Activated CD8-positive, alpha-beta memory T cell treated with anti-CD3 and anti-CD28 coated beads, Interleukin-2, amount 50 U/mL, for 1 hour (primary cell): ENCODE results near the gene SORCS1.
"Not testable (repeated sequence)": the region's sequence is repeated elsewhere in the genome, so short reads cannot be mapped to it uniquely, and the experiment has no call there.

Experiments used
- DNase-seq: peaks from one replicate; pipeline ENCODE4 v3.0.0-alpha.2; 2020; ENCODE audit errors: extremely low read depth

The SORCS1 gene

DNA sequence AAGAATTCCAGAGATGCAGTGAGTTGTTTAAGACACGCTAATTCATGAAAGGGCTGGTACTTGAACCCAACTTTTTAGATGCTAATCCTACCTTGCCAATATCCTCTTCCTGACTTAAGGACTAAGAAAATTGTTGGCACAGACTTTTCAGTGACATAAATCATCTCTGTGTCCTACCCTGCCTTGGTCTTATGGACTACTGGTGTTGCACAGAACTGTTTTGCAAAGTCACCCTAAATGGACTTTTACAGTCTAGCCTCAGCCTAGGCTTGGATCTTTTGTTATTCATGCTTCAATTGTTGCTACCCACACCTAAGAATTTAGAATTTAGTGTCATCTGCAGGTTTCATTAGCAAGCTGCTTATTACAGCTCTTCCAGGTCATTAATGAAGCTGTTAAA, 112.7 kb downstream of the SORCS1 start:
- DNase-seq = no peak

DNA sequence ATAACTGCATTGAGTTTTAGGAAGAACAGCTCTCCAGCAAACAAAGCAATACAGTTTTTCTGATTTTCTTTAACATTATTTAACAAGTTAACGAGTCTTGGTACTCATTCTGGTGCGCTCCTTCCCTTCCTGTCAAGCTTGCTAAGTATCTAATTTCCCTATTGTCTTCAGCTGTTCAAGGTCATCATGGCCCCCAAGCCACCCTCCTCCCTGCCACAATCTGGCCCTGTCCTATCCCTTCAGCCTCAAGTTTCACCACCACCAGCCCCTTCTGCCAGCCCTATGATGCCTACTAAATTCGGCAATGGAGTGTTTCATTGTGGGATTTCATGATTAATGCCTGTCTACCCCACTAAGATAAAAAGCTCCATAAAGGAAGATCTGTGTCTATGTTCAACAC, 121.0 kb downstream of the SORCS1 start:
- DNase-seq = no peak

DNA sequence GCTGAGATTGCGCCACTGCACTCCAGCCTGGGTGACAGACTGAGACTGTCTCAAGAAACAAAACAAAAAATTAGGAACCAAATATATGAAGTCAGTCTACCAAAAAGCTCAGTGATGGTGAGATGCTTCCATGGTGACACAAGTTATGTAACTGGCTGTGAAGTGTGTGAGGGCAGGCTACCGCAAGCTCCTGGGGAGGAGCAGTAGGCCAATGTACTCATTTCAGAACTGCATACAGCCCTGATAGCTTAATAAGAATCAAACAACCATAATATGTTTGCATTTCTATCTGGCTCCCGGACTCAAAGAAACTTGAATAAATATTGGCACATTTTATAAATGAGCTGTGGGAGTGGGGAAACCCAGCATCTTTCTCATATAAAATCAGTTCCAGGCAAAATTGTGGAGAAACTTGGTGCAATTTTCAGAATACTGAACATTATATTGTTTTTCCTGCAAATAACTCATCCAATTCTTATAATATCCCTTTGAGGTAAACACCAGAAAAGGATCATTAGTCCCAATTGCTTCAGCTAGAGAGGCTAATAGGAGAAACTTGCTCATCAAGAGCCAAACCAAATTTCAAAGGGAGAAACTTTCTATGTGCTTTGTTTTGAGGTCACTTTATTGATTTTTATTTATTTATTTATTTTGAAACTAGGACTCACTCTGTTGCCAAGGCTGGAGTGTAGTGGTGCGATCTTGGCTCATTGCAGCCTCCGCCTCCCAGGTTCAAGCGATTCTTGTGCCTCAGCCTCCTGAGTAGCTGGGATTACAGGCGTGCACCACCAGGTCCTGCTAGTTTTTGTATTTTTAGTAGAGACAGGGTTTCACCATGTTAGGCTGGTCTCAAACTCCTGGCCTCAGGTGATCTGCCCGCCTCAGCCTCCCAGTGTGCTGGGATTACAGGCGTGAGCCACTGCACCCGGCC, 127.0 kb downstream of the SORCS1 start:
- DNase-seq = no peak

DNA sequence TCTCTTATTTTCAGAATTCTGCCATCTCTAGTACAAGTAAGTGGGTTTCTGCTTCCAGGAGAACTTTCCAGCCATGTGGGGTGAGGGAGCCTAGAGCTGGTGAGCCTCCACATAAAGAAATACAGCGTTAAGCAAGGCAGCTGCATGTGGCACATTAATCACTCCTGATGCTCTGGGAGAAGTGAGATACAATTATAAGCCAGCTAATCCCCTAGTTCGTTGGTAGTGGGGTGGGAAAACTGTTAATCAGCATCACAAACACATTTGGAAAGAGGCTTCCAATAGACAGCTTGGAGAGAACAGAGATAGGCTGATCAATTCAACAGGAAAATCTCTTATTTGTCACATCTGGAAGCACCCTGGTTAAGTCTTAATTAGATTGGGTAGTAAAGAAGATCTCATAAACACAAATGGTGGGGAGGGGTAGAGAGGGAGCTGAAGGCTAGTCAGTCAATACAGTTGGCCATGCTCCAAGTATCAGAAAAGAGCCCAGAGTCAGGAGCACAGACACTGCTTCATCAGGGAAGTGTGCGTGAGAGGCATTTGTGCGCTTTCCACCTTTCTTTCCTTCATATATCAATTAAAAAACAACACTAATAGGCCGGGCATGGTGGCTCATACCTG, 130.6 kb downstream of the SORCS1 start:
- no peak for DNase-seq

DNA sequence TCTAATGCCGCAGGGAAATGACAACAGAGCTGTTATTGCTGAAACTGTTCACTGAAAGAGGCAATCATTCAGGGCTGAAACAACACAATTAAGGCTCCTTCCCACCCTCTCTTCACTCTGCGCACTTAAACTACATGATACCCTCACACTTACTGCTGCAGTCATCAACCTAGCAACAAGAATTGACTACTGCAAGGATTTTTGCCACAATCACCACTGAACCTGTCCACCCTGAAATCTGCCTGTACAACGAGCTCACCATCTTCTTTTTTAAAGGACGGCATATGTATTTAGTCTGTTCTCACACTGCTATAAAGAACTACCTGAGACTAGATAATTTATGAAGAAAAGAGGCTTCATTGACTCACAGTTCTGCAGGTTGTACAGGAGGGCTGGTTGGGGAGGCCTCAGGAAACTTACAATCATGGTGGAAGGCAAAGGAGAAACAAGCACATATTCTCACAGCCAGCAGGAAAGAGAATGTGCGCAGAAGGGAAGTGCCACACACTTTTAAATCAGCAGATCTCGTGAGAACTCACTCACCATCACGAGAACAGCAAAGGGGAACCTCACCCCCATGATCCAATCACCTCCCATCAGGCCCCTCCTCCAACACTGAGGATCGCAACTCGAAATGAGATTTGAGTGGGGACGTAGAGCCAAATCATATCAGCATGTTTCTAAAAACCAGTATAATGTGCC, 131.7 kb downstream of the SORCS1 start:
- DNase-seq = no peak

DNA sequence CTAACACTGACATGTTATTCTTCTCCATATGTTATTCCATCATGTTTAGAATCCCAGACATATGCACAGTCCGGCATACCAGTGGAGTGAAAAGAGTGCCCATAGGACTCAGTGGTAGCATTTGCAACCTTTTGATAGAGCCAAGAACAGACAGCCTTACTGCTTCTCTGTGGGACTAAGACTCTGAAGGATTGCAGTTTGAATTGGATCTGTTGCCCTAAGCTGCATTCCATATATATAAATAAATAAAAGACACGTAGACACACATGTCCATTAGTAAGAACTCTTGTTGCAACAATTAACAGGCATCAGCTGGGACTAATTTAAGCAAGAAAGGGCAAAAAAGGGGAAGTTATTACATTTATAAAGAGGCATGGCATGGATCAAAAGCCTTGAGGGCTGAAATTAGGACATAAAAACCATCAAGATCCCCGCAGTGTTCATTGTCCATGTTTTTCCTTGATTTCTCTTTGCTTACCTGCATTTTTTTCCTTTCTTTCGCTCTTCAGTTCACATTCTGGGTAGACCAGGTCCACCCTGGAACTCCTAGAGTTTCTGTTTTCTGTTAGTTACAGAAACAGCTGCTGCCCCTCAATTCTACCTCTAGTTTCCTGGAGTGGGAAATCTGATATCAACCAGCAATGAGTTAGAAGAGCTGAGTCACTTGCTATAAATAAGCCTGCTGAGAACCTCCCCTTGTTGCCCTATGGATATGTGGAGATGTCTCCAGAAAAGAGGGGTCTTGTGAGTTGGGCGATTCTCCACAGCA, 132.4 kb downstream of the SORCS1 start:
- DNase-seq = no peak

DNA sequence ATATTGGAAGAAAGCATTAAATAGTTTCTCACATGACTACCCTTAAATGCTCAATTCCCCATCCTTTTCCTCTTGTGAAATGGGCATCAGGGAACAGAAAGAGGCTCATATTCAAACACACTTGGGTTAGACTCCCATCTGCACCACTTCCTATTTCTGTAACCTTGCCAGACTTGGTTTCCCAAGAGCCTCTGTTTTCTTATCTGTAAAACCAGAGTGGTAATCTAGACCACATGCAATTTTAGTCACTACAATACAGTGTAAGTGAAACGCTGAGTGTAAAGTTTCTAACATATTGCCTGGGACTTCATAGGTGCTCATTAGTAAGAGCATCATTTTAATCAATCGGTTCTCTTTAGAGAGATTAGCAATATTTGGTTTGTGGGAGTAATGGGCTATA, 136.3 kb downstream of the SORCS1 start:
- DNase-seq = no peak

DNA sequence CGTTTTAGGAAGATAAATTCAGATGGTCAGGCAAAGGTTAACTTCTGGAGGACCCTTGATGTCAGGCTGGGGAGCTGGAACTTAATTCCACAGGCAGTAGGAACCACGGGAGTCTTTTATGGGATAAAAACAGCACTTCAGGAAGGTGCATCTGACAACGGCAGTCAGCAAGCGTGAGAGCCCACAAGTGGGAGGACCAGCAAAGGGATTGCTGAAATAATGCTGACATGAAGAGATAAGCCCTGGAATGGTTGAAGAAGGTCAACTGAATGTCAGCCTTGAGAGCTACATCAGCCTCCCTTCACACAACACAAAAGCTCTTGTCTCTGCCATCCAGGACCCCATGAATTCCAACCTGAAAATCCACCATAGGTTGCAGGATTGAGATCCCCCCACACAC, 138.8 kb downstream of the SORCS1 start:
- no peak for DNase-seq

DNA sequence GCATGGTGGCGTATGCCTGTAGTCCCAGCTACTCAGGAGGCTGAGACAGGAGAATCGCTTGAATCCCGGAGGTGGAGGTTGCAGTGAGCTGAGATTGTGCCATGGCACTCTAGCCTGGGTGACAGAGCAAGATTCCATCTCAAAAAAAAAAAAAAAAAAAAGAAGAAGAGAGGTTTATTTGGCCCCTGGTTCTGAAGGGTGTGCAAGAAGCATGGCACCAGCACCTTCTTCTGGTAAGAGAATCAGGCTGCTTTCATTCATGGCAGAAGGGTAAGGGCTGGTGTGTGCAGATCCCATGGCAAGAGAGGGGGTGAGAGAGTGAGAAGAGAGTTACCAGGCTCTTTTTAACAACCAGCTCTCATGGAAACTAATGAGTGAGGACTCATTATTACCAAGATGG, 140.5 kb downstream of the SORCS1 start:
- not testable (repeated sequence) for DNase-seq

DNA sequence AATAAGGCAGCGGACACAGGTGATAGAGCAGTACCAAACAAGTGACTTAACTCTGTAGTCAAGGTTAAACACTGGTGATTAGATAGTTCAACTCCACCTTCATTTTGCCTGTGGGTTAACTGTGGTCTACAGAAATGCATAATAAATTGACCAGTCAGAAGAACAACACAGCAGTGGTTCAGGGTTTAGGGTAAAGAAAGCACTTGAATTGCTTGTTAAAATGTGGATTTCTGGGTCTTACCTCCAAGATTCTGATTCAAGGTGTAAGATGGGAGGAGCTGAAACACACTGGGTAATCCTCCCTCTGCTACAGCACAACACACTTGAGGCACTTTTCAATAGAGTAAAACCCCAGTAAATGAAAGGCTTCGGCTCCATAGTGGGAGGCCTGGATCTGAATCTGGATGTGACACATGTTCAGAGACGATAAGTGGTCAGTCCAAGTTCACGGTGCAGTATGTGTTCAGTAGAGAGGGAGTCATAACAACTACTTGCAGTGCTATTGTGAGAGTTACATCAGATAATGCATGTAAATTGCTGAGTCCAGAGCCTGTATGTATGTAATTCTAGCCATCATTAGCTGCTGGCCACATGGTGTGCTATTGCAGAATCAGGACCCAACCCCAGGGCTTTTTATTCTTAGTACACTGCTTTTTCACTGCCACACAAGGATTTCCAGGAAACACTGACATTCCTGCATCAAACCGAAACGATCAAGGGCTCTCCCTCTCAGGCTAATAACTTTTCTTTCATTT, 141.7 kb downstream of the SORCS1 start:
- DNase-seq = no peak

DNA sequence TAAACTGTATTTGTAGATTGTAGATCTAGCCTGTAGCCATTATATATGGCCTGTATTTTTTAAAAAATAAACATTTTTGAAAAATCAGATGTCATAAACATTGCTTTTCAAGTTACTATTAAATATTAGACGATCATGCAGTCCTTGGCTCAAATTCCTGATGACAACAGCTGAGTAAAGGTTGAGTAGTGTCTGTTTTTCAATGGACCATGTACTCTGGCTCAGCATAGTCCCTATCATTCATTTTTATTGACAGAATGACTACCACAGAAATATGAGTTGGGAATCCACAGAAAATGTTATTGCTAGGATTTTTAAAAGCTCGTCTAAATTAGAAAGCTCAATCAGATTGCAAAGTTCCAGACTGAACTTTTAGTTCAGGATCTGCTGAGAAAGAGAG, 145.4 kb downstream of the SORCS1 start:
- DNase-seq = no peak

DNA sequence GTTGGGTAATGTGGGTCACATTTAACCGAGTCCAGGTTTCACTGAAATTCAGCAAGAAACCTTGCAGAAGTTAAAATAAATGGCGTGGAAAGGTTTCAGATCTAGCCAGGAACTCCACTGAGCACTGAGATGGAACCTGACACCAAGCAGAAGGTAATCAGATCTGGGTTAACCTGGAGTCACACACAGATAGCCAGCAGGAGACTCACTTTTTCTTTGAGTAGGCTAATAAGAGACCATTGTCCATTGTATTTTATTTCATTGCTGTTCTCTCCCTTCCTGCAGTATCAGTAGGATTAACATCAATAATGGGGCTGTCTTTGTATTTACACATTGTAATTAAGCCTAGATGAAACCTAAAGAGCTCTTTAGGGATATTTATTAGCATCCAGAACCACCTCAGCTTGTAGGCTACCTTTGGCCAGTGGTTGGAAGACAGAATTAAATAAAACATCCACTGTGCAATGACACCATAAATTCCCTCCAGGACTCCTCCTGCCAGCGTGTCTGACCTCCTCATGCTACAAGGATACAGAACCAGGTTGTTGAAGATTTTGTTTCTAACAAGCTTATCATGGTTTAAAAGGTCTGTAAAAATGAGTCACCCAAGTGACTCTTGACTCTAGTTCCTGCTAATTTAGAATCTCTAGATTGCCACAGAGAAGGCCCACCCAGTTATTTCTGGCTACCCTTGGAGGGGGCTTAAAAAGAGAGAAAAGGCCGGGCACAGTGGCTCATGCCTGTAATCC, 151.1 kb downstream of the SORCS1 start:
- no peak for DNase-seq

DNA sequence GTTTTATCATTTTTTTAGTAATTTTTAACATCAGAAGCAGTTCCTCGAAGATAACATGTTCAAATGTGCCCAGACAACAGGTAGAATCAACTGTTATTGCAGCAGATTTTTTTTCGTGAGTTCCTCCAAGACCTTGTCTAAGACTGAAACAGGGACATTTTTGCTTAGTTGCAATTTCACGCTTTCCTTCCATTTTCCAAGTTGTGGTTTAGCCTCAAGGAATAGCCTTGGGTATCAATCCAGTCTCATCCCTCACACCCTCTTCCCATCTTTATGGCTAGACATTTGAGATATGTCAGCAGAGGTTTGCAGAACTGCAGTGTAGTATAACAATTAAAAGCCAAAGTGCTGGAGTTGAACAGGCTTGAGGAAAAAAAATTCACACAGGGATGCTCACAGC, 152.5 kb downstream of the SORCS1 start:
- no peak for DNase-seq

DNA sequence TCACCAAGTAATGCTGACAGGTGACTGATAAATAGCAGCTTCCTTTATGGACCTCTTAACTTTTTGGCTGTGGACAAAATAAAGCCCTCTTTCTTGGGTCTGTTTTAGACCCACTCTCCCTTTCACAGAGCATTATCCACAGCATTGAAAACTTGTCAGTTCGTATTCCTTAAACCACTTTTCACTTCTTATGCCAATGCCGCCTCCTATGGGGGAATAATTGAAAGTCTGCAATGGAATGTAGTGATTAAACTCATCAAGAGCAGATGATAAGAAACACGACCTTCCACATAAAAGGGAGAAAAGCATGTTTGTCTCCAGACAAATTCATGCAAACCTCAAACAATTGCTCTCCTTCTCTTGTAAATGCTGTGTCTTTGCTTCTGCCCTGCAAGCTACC, 153.4 kb downstream of the SORCS1 start:
- no peak for DNase-seq

DNA sequence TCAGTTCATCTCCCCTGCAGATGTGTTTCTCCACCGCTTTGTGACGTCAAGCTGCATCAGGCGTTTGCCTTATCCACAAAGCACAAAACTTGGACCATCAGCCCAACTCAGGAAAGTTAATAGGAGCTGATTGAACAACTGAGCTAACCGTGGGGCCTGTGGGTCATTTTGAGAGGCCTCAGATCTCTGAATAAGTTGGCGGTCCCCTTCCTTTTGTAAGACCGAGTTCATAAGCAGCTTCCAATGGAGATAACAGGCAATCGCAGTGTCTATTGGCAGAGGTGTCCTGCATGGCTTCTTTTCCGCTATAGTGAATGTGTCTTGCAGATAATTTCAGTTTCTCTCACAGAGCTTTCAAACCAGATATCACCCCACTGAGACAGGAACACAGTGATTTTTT, 154.0 kb downstream of the SORCS1 start:
- DNase-seq = no peak

DNA sequence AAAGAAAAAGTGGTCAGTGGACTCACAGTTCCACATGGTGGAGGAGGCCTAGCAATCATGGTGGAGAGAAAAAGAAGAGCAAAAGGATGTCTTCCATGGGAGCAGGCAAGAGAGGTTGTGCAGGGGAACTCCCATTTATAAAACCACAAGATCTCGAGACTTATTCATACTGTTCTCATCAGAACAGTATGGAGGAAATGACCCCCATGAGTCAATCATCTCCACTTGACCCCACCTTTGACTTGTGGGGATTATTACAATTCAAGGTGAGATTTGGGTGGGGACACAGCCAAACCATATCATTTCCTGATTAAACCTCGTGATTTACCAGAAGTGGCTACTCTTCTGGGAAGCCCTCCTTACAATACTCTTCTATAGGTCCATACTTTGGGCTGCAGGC, 160.1 kb downstream of the SORCS1 start:
- DNase-seq = no peak

DNA sequence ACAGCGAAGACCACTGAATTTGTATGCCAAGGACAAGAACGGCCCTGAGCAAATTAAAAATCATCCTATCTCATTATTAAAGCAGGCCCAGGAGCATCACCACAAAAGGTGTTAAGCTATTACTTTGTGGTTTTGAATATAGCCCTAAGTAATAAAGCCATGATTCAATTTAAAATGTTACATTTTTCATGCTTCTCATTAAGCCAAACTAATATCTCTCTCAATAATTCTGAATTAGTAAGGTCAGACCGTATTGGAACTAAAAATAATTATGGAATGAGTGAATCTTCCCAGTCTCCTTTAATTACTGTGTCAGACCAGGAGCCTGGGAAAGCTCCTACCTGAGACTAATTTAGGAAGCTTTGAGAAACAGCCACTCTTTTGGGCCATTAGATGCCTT, 162.4 kb downstream of the SORCS1 start:
- no peak for DNase-seq

DNA sequence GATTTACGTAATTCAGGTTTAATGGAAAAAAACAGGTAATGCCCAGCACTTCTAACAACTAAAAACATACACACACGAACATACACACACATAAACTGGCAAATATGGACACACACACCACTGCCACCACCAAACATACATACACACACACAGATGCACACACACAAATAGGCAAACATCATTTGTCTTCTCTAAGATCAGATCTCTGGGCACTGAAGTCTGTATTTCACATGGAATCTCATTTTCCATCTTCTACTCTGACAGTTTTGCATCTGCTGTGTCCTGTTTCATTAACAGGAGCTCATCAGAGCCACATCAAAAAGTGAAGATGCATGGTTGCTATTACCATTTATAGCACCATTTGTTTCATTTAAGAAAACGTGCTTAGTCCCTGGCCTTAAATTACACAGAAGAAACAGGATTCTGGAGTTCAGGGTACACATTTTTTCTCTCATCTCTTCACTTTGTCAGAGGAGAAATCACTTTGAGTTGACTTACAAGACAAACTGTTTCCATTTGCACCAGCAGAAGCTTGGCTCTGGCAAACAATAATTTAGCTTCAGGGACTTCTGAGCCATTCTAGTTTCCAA, 165.3 kb downstream of the SORCS1 start:
- DNase-seq = no peak

DNA sequence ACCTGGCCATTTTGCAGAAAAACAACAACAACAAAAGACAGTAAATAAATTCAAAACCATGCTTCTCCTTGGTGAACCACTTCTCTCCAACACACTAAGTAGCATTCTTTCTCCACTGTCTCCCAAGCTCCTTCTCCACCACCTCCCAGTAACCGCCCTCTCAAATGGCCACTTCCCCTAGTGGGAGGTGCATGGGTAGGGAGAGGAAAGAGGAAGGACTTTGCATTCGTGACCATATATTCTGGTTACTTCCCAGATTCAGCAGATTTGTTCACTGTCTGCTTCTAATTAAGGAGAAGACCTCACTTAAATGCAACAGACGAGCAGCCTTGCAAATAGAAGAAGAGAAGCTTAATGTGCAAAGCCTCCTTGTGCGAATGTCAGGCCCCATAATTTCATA, 166.8 kb downstream of the SORCS1 start:
- no peak for DNase-seq

DNA sequence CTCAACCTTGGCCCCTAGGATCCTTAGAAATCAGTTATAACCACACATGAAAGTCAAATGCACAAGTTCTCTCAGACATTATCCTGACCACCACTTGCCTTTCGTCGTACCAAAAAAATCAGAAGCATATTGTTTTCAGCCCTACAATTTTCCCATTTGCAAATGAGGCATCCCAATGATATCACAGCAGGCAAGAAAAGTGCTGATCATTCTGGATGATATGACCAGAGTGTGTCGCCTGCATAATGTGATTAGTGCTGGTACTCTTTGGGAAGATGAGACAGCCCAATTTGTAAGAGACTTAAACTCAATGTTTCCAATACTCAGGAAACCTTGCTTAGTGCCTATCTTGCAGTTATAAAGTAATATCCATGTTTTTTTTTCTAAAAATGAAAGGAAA, 168.0 kb downstream of the SORCS1 start:
- no peak for DNase-seq
